NCI-H128 (cell line): ENCODE results near the gene MYO3B.
"Not testable (repeated sequence)": the region's sequence is repeated elsewhere in the genome, so short reads cannot be mapped to it uniquely, and the experiment has no call there.

ENCODE experiments used
- DNase-seq: peaks from one replicate; lab custom pipeline; 2025; ENCODE audit not compliant: unreplicated experiment; lab: John Stamatoyannopoulos, UW

MYO3B gene

GRCh38 chr2:170255971-170256370 lies 78.0 kb downstream of the MYO3B start:
- no peak for DNase-seq

- no peak for DNase-seq
Observed at GRCh38 chr2:170258382-170258781, 80.4 kb downstream of the MYO3B start.

- DNase-seq: no peak
Observed at GRCh38 chr2:170260188-170260587, 82.2 kb downstream of the MYO3B start.

GRCh38 chr2:170261566-170261965 lies 83.6 kb downstream of the MYO3B start:
- DNase-seq: no peak

GRCh38 chr2:170262343-170262742 lies 84.4 kb downstream of the MYO3B start:
- no peak for DNase-seq

GRCh38 chr2:170262806-170263205 lies 84.9 kb downstream of the MYO3B start:
- no peak for DNase-seq

- not testable (repeated sequence) for DNase-seq
Observed at GRCh38 chr2:170263728-170264521, 86.0 kb downstream of the MYO3B start.

GRCh38 chr2:170264522-170264860 lies 86.5 kb downstream of the MYO3B start:
- no peak for DNase-seq

- DNase-seq: no peak
Observed at GRCh38 chr2:170264865-170265264, 86.9 kb downstream of the MYO3B start.

GRCh38 chr2:170265321-170265720 lies 87.4 kb downstream of the MYO3B start:
- DNase-seq: no peak

- DNase-seq: no peak
Observed at GRCh38 chr2:170266358-170266757, 88.4 kb downstream of the MYO3B start.

GRCh38 chr2:170267071-170267470 lies 89.1 kb downstream of the MYO3B start:
- DNase-seq: no peak

- no peak for DNase-seq
Observed at GRCh38 chr2:170270278-170270864, 92.4 kb downstream of the MYO3B start.

- DNase-seq: no peak
Observed at GRCh38 chr2:170271340-170271739, 93.4 kb downstream of the MYO3B start.

- no peak for DNase-seq
Observed at GRCh38 chr2:170276056-170276455, 98.1 kb downstream of the MYO3B start.

GRCh38 chr2:170276925-170277629 lies 99.1 kb downstream of the MYO3B start:
- DNase-seq: no peak

- DNase-seq: no peak
Observed at GRCh38 chr2:170277951-170278350, 100.0 kb downstream of the MYO3B start.

GRCh38 chr2:170279615-170280014 lies 101.7 kb downstream of the MYO3B start:
- not testable (repeated sequence) for DNase-seq

GRCh38 chr2:170282851-170283250 lies 104.9 kb downstream of the MYO3B start:
- no peak for DNase-seq

- no peak for DNase-seq
Observed at GRCh38 chr2:170284205-170284604, 106.3 kb downstream of the MYO3B start.

- no peak for DNase-seq
Observed at GRCh38 chr2:170288859-170289258, 110.9 kb downstream of the MYO3B start.

- no peak for DNase-seq
Observed at GRCh38 chr2:170291474-170291873, 113.5 kb downstream of the MYO3B start.
